ENCODE data around the gene RIMS3.

- no peak for TF ChIP-seq SUZ12 (IDR thresholded peaks at IDR 0.05; ENCODE audit: extremely low read depth, insufficient read depth, insufficient read length)
- no peak for TF ChIP-seq ZNF274 (IDR thresholded peaks at IDR 0.05; ENCODE audit: low read depth, low read length)
- TF ChIP-seq YY1 (IDR thresholded peaks at IDR 0.05; ENCODE audit: insufficient read depth, insufficient read length): no peak
These were observed 44.8 kb downstream of the RIMS3 start for GRCh38 chr1:40620586-40621210.
